KOPT-K1 (cell line): Measurements from ENCODE around the gene SPNS1.
A peak's percentile ranks its signal among the peaks of the same experiment; 100 is the strongest.
"Not testable (repeated sequence)": the region's sequence is repeated elsewhere in the genome, so short reads cannot be mapped to it uniquely, and the experiment has no call there.

Source experiments
- H3K27ac ChIP-seq: fragments of 200-600 bp; sonication (generic); 2 replicates; pipeline ENCODE4 v1.5.1; 2016; ENCODE audit warnings: antibody characterized with exemption, mild to moderate bottlenecking, low read depth, low read length; ENCODE audit not compliant: poor library complexity, severe bottlenecking
- H3K36me3 ChIP-seq: fragments of 200-600 bp; sonication (generic); 2 replicates; pipeline ENCODE4 v1.5.1; 2017; ENCODE audit warnings: antibody characterized with exemption, mild to moderate bottlenecking, low read length, moderate library complexity; ENCODE audit not compliant: insufficient read depth
- H3K9me3 ChIP-seq: fragments of 200-600 bp; sonication (generic); 2 replicates; pipeline ENCODE4 v1.5.1; 2017; ENCODE audit warnings: antibody characterized with exemption, low read length, mild to moderate bottlenecking; ENCODE audit not compliant: insufficient read depth, poor library complexity, severe bottlenecking

SPNS1 gene

GRCh38 chr16:28939825-28940224 lies 34.8 kb upstream of the SPNS1 start:
- H3K36me3 ChIP-seq, H3K9me3 ChIP-seq, H3K27ac ChIP-seq: not testable (repeated sequence)

DNA sequence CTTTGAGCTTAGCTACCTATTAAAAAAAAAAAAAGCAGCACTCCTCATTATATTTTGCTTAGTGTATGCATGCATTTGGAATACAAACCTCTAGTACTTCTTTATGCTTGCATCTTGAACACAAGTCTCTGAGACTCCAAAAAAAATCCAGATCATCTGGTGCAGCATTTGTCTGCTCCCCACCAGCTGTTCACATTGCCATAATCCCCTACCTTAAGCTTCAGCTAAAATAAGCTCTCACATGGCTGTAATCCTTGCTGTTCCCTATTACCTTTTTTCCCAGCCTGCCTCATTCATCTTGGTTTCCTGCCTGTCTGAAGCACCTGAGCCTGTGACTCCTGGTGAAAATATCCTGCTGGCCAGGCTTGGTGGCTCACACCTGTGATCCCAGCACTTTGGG lies 31.3 kb upstream of the SPNS1 start:
- no peaks in the 10 kb centered on the region for H3K36me3 ChIP-seq
- no peak overlapping the region for H3K27ac ChIP-seq
- H3K9me3 ChIP-seq: no peaks in the 10 kb centered on the region

DNA sequence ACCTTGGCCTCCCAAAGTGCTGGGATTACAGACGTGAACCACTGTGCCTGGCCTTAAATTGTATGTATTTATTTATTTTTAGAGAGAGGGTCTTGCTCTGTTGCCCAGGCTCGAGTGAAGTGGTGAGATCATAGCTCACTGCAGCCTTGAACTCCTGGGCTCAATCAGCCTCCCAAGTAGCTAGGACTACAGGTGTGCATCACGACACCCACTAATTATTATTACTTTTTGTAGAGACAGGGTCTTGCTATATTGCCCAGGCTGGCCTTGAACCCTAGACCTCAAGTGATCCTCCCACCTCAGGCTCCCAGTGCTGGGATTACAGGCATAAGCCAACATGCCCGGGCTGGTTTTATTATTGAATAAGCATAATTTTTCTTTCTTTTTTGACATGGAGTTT lies 27.9 kb upstream of the SPNS1 start:
- no peaks in the 10 kb centered on the region for H3K36me3 ChIP-seq
- no peak overlapping the region for H3K27ac ChIP-seq
- no peaks in the 10 kb centered on the region for H3K9me3 ChIP-seq

GRCh38 chr16:28950648-28951409 lies 23.7 kb upstream of the SPNS1 start, which contains the start of gene NFATC2IP:
NFATC2IP (plus strand) TSS chr16:28950937; CDS start chr16:28951012, 75 bp downstream.
- Histone ChIP-seq H3K27ac (peak within 1 kb of the TSS; percentile 82), H3K9me3 (no peaks in the 10 kb centered on the region), H3K36me3 (peaks cover 39% of the 10 kb centered on the region)

DNA sequence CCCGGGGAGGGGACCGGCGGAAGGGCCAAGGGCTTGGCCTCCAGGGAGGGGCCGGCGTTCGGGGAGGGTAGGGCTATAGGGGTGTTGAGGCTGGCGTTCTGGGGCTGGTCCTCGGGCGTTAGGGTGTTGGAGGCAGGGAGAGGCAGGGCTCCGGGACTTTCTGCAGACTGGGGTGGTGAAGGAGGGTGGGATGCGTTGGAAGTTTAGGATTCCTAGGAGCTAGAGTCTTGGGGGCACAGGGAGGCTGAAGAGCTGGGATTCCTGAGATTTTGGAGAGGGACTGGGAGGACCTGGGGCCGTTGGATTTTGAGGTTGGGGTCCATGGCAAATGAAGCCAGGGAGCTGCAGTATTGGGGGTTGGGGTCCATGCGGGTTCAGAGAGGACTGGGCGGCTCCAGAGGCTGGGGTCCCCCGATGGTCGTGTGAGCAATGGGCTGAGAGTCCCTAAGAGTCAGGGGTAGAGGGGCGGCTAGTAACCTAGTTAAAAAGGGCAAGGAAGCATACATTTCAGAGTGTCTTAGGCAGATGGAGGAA lies 23.1 kb upstream of the SPNS1 start:
- Histone ChIP-seq H3K27ac (peak overlapping the region; percentile 82), H3K36me3 (peaks cover 46% of the 10 kb centered on the region), H3K9me3 (no peaks in the 10 kb centered on the region)

DNA sequence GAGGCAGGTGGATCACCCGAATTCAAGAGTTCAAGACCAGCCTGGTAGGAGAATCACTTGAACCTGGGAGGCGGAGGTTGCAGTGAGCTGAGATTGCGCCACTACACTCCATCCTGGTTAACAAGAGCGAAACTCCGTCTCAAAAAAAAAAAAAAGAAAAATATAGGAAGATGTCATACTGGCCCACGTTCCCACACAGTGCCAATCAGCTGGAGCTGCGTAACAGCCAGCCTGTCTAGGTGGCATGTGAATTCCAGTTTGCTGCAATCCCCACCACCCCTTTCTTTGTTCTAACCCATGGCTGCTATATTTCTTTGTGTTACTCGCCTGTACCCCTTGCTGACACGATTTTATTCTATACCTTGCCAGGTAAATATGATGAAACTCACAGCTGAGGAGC lies 16.4 kb upstream of the SPNS1 start:
- H3K36me3 ChIP-seq: peaks cover 98% of the 10 kb centered on the region
- no peak overlapping the region for H3K27ac ChIP-seq

GRCh38 chr16:28958836-28959235 lies 15.7 kb upstream of the SPNS1 start:
- H3K27ac ChIP-seq: no peak overlapping the region
- H3K36me3 ChIP-seq: peaks cover 98% of the 10 kb centered on the region
- no peaks in the 10 kb centered on the region for H3K9me3 ChIP-seq

More for the DNA sequence above, 16.4 kb upstream of the SPNS1 start:
- no peaks in the 10 kb centered on the region for H3K9me3 ChIP-seq

- H3K36me3 ChIP-seq: peaks cover 72% of the 10 kb centered on the region
- no peaks in the 10 kb centered on the region for H3K9me3 ChIP-seq
- no peak overlapping the region for H3K27ac ChIP-seq
Observed at GRCh38 chr16:28964072-28964471, 10.5 kb upstream of the SPNS1 start.

GRCh38 chr16:28964496-28964895 lies 10.1 kb upstream of the SPNS1 start:
- no peaks in the 10 kb centered on the region for H3K9me3 ChIP-seq
- H3K27ac ChIP-seq: no peak overlapping the region
- peaks cover 68% of the 10 kb centered on the region for H3K36me3 ChIP-seq

- no peak overlapping the region for H3K27ac ChIP-seq
- H3K9me3 ChIP-seq: no peaks in the 10 kb centered on the region
- H3K36me3 ChIP-seq: peaks cover 41% of the 10 kb centered on the region
Observed at GRCh38 chr16:28967156-28967555, 7.4 kb upstream of the SPNS1 start.

DNA sequence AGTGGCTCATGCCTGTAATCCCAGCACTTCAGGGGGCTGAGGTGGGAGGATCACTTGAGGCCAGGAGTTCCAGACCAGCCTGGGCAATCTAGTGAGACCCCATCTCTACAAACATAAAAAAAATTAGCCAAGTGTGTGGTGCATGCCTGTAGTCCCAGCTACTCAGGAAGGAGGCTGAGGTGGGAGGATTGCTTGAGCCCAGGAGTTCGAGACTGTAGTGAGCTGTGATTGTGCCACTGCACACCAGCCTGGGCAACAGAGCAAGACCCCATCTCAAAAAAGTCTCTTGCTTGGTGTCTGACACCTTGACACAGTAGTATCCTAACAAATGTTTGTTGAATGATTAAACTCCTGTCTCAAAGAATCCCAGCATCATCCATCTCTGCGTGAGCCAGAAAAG lies 4.9 kb upstream of the SPNS1 start:
- peaks cover 16% of the 10 kb centered on the region for H3K36me3 ChIP-seq
- not testable (repeated sequence) for H3K27ac ChIP-seq, H3K9me3 ChIP-seq

GRCh38 chr16:28974007-28974436 lies 556 bp upstream of the SPNS1 start:
- peak overlapping the region; percentile 82 for H3K27ac ChIP-seq
- no peaks in the 10 kb centered on the region for H3K9me3 ChIP-seq
- H3K36me3 ChIP-seq: peaks cover 17% of the 10 kb centered on the region; the same call in 1 of the 2 replicates

DNA sequence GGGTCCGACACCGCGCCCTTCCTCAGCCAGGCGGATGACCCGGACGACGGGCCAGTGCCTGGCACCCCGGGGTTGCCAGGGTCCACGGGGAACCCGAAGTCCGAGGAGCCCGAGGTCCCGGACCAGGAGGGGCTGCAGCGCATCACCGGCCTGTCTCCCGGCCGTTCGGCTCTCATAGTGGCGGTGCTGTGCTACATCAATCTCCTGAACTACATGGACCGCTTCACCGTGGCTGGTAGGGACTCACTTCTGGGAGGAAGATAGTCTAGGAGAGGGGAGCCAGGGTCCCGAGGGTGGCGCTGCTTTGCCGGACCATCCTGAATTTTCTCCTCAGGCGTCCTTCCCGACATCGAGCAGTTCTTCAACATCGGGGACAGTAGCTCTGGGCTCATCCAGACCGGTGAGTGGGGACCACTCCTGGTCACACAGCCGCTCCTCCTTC lies 601 bp downstream of the SPNS1 start:
- H3K9me3 ChIP-seq: no peaks in the 10 kb centered on the region
- peak overlapping the region; percentile 82 for H3K27ac ChIP-seq
- H3K36me3 ChIP-seq: peaks cover 24% of the 10 kb centered on the region; the same call in 1 of the 2 replicates

DNA sequence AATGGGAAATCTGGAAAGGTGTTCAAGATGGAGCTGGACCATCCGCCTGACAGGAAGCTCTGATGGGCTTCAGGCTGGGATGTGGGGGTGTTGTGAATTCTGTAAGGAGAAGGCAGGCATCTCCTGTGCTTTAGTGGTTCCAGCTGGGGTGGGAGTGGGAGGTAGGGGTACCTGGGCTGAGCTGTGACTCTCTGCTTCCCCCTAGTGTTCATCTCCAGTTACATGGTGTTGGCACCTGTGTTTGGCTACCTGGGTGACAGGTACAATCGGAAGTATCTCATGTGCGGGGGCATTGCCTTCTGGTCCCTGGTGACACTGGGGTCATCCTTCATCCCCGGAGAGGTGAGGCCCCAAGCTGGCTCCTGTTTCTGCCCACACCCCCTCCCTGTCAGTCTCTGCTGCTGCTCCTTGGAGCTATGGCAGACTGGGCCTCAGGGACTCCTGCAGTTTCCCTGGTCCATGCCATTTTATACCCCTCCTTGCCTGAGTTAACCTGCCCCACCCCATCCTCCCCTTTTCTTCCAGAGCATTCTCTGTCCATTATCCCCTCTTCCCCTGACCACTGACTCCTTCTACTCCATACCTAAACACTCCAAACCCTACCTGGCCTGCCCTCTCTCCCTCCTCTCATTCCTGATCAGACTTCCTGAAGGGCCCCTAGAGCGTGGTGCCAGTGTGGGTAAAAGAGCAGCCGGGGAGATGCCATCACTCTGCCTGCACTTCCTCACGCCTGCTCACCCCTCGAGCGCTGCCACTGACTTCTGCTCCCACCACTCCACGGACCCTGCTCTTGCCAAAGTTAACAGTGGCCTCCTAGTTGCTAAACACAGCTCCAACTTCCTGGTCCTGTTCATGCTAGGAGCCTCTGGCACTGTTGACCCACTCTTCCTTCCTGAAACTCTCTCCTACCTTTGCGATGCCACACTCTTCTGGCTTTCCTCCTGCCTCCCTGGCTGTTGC lies 3.4 kb downstream of the SPNS1 start:
- no peak overlapping the region for H3K27ac ChIP-seq

GRCh38 chr16:28980330-28980729 lies 5.8 kb downstream of the SPNS1 start:
- H3K27ac ChIP-seq, H3K9me3 ChIP-seq: not testable (repeated sequence)
- peaks cover 60% of the 10 kb centered on the region for H3K36me3 ChIP-seq

More for the DNA sequence above, 3.4 kb downstream of the SPNS1 start:
- peaks cover 9% of the 10 kb centered on the region for H3K9me3 ChIP-seq
- H3K36me3 ChIP-seq: peaks cover 47% of the 10 kb centered on the region
